ENCODE data around the gene RNF115. TPM values are rescaled to one million over a fixed set of nuclear protein-coding genes. Genes with fewer than 3 reads are reported as not detected.
"Not testable (repeated sequence)": the region's sequence is repeated elsewhere in the genome, so short reads cannot be mapped to it uniquely, and the experiment has no call there.

The RNF115 gene
- total RNA-seq, 1 experiment from 2014 or later = 11.0 TPM

- no peaks in the 10 kb centered on the region; the same call in 1 of the 2 replicates for H4K20me1 ChIP-seq (ENCODE audit: insufficient read depth)
- no peaks in the 10 kb centered on the region for H3F3A ChIP-seq (ENCODE audit: insufficient read depth, low read depth)
- H2AFZ ChIP-seq = no peak overlapping the region
- peaks cover 16% of the 10 kb centered on the region; the same call in 1 of the 2 replicates for H3K9me3 ChIP-seq (ENCODE audit: insufficient read depth, low read depth)
- TF ChIP-seq EZH2 (IDR thresholded peaks at IDR 0.05; ENCODE audit: low read depth) (no peak), CTCF (conservative IDR thresholded peaks at IDR 0.05) (no peak)
- no peak overlapping the region for H3K4me2 ChIP-seq
- intact Hi-C loops (cut with micrococcal nuclease; ENCODE audit: unreplicated experiment) = no loop called here
- 0 out of 2 replicates have a peak, but pooled peaks cover 7% of the 10 kb centered on the region for H3K36me3 ChIP-seq (ENCODE audit: low read depth)
- BruUV-seq (replicated peaks) = no TSS peak
- ChIA-PET POLR2A (ENCODE audit: unreplicated experiment) (no interaction called here), CTCF (no interaction called here)
- H3K9me2 ChIP-seq (ENCODE audit: insufficient read depth) = no peaks in the 10 kb centered on the region
- no peak overlapping the region for H3K4me3 ChIP-seq
- no peaks in the 10 kb centered on the region for H3K27me3 ChIP-seq (ENCODE audit: insufficient read depth, low read depth)
- no peaks in the 10 kb centered on the region for H3K4me1 ChIP-seq (replicated peaks; ENCODE audit: insufficient read depth)
- no peak overlapping the region for H3K27ac ChIP-seq
- H3K79me2 ChIP-seq (ENCODE audit: low read depth) = peaks cover 10% of the 10 kb centered on the region; the same call in 1 of the 2 replicates
- no peak for DNase-seq
These were observed 27.1 kb downstream of the RNF115 start for GRCh38 chr1:145796753-145797152.

- DNase-seq = no peak
- Histone ChIP-seq H3K9me2 (ENCODE audit: insufficient read depth) (no peaks in the 10 kb centered on the region), H3K27me3 (ENCODE audit: insufficient read depth, low read depth) (no peaks in the 10 kb centered on the region), H3K9me3 (ENCODE audit: insufficient read depth, low read depth) (peaks cover 16% of the 10 kb centered on the region; the same call in 1 of the 2 replicates), H3K36me3 (ENCODE audit: low read depth) (0 out of 2 replicates have a peak, but pooled peaks cover 7% of the 10 kb centered on the region), H3K4me3 (no peak overlapping the region), H4K20me1 (ENCODE audit: insufficient read depth) (no peaks in the 10 kb centered on the region; the same call in 1 of the 2 replicates), H3F3A (ENCODE audit: insufficient read depth, low read depth) (no peaks in the 10 kb centered on the region), H3K4me1 (replicated peaks; ENCODE audit: insufficient read depth) (no peaks in the 10 kb centered on the region), H2AFZ (no peak overlapping the region), H3K27ac (no peak overlapping the region), H3K4me2 (no peak overlapping the region), H3K79me2 (ENCODE audit: low read depth) (no peaks in the 10 kb centered on the region)
- TF ChIP-seq EZH2 (IDR thresholded peaks at IDR 0.05; ENCODE audit: low read depth) (no peak), CTCF (conservative IDR thresholded peaks at IDR 0.05) (no peak)
- POLR2A ChIA-PET (ENCODE audit: unreplicated experiment) = no interaction called here
- intact Hi-C loops (cut with micrococcal nuclease; ENCODE audit: unreplicated experiment) = no loop called here
- no TSS peak for BruUV-seq (replicated peaks)
- CTCF ChIA-PET = no interaction called here
These were observed 28.5 kb downstream of the RNF115 start for GRCh38 chr1:145795257-145795881.

GRCh38 chr1:145792484-145792883 lies 31.4 kb downstream of the RNF115 start:
- Histone ChIP-seq H3K4me1 (replicated peaks; ENCODE audit: insufficient read depth) (no peaks in the 10 kb centered on the region), H3F3A (ENCODE audit: insufficient read depth, low read depth) (no peaks in the 10 kb centered on the region), H3K36me3 (ENCODE audit: low read depth) (0 out of 2 replicates have a peak, but pooled peaks cover 2% of the 10 kb centered on the region), H3K27ac (no peak overlapping the region), H3K4me2 (no peak overlapping the region), H3K9me2 (ENCODE audit: insufficient read depth) (no peaks in the 10 kb centered on the region), H3K9me3 (ENCODE audit: insufficient read depth, low read depth) (peaks cover 10% of the 10 kb centered on the region; the same call in 1 of the 2 replicates), H3K27me3 (ENCODE audit: insufficient read depth, low read depth) (no peaks in the 10 kb centered on the region), H4K20me1 (ENCODE audit: insufficient read depth) (no peaks in the 10 kb centered on the region; the same call in 1 of the 2 replicates), H2AFZ (no peak overlapping the region), H3K4me3 (no peak overlapping the region), H3K79me2 (ENCODE audit: low read depth) (no peaks in the 10 kb centered on the region)
- CTCF ChIA-PET = no interaction called here
- POLR2A ChIA-PET (ENCODE audit: unreplicated experiment) = no interaction called here
- no TSS peak for BruUV-seq (replicated peaks)
- intact Hi-C loops (cut with micrococcal nuclease; ENCODE audit: unreplicated experiment) = no loop called here
- DNase-seq = no peak
- TF ChIP-seq EZH2 (IDR thresholded peaks at IDR 0.05; ENCODE audit: low read depth) (no peak), CTCF (conservative IDR thresholded peaks at IDR 0.05) (no peak)

GRCh38 chr1:145791860-145792259 lies 32.0 kb downstream of the RNF115 start:
- H3K36me3 ChIP-seq (ENCODE audit: low read depth); H2AFZ ChIP-seq; H3K4me1 ChIP-seq (replicated peaks; ENCODE audit: insufficient read depth); H3K4me2 ChIP-seq; POLR2A ChIA-PET (ENCODE audit: unreplicated experiment); H3K4me3 ChIP-seq; BruUV-seq (replicated peaks); H3K27me3 ChIP-seq (ENCODE audit: insufficient read depth, low read depth); H3F3A ChIP-seq (ENCODE audit: insufficient read depth, low read depth); H4K20me1 ChIP-seq (ENCODE audit: insufficient read depth); H3K9me3 ChIP-seq (ENCODE audit: insufficient read depth, low read depth); H3K9me2 ChIP-seq (ENCODE audit: insufficient read depth); H3K27ac ChIP-seq; CTCF ChIA-PET; intact Hi-C loops (cut with micrococcal nuclease; ENCODE audit: unreplicated experiment); H3K79me2 ChIP-seq (ENCODE audit: low read depth); DNase-seq: not testable (repeated sequence)
